Stimulated activated CD4-positive, alpha-beta T cell treated with anti-CD3 and anti-CD28 coated beads, Interleukin-12 subunit alpha, Interleukin-12 subunit beta, amount 100 ng/mL, for 24 hours (primary cell): ENCODE data around the gene IFNK.
A peak's percentile ranks its signal among the peaks of the same experiment; 100 is the strongest.

Source experiments
- DNase-seq, 2 experiments: peaks; one replicate each; pipeline ENCODE4 v3.0.0-alpha.2; 2020; ENCODE audit warnings: low read depth in 2 of 2

IFNK gene

GRCh38 chr9:27573634-27574590, 49.8 kb downstream of the IFNK start:
- DNase-seq, result peak; percentile 90 to 92
